Fibroblast of the aortic adventitia (primary cell): Measurements from ENCODE around the gene SAC3D1. TPM values are rescaled to one million over a fixed set of nuclear protein-coding genes. Genes with fewer than 3 reads are reported as not detected.
A peak's percentile ranks its signal among the peaks of the same experiment; 100 is the strongest.

Source experiments
- DNase-seq: peaks from one replicate; pipeline ENCODE4 v3.0.0-alpha.2; 2010; ENCODE audit warnings: low read depth
- H3K4me3 ChIP-seq: 2 replicates; pipeline ENCODE4 v1.5.1; 2011; ENCODE audit warnings: low read depth, mild to moderate bottlenecking, control low read depth, low read length, moderate library complexity
- CTCF ChIP-seq: IDR thresholded peaks from 2 replicates; pipeline ENCODE4 v1.5.1; 2011; ENCODE audit warnings: mild to moderate bottlenecking, low read length, control low read depth, inconsistent platforms; ENCODE audit not compliant: insufficient read depth
- total RNA-seq: library from RNA; depleted of rRNA; stranded (reverse); fragments of >200 nt; gene quantifications from 2 replicates; pipeline ENCODE4 v1.2.3, GENCODE V29; 2012; ENCODE audit warnings: low replicate concordance

The SAC3D1 gene
- total RNA-seq, 1 donor: 13.0 TPM

GRCh38 chr11:65071907-65072630, 31.1 kb downstream of the SAC3D1 start:
- DNase-seq: no peak
- no peak overlapping the region for H3K4me3 ChIP-seq
- TF ChIP-seq CTCF: no peak

- no peak overlapping the region for H3K4me3 ChIP-seq
- DNase-seq: no peak
- TF ChIP-seq CTCF: no peak
These were observed 31.6 kb downstream of the SAC3D1 start for GRCh38 chr11:65072631-65072966.

- H3K4me3 ChIP-seq: no peak overlapping the region
These were observed 36.4 kb downstream of the SAC3D1 start for GRCh38 chr11:65077451-65077850.

GRCh38 chr11:65078151-65078550, 37.1 kb downstream of the SAC3D1 start:
- H3K4me3 ChIP-seq: no peak overlapping the region
- TF ChIP-seq CTCF: peak; percentile 59
- peak; percentile 28 for DNase-seq

More at GRCh38 chr11:65077451-65077850, 36.4 kb downstream of the SAC3D1 start:
- no peak for TF ChIP-seq CTCF
- DNase-seq: no peak

- DNase-seq: no peak
- H3K4me3 ChIP-seq: no peak overlapping the region
- TF ChIP-seq CTCF: no peak
These were observed 37.9 kb downstream of the SAC3D1 start for GRCh38 chr11:65078786-65079342.

- TF ChIP-seq CTCF: no peak
- peak overlapping the region; percentile 95 for H3K4me3 ChIP-seq
- no peak for DNase-seq
These were observed 42.3 kb downstream of the SAC3D1 start for GRCh38 chr11:65083134-65083833.
